Mesothelial cell of epicardium (in vitro differentiated cells): ENCODE data around the gene ATRIP. TPM values are rescaled to one million over a fixed set of nuclear protein-coding genes. Genes with fewer than 3 reads are reported as not detected.

Source experiments
- DNase-seq, 2 experiments: peaks; one replicate each; pipeline ENCODE4 v3.0.0; 2021; ENCODE audit warnings: low spot score in 2 of 2; ENCODE audit not compliant: unreplicated experiment in 2 of 2
- H3K27ac Mint-ChIP-seq: 2 replicates; pipeline ENCODE4 v1.8.0; 2021; ENCODE audit warnings: mixed read lengths
- H3K27me3 Mint-ChIP-seq: 2 replicates; pipeline ENCODE4 v1.8.0; 2021; ENCODE audit warnings: low read depth, mixed read lengths
- H3K36me3 Mint-ChIP-seq: 2 replicates; pipeline ENCODE4 v1.8.0; 2021; ENCODE audit warnings: mixed read lengths
- H3K4me1 Mint-ChIP-seq: 2 replicates; pipeline ENCODE4 v1.8.0; 2021; ENCODE audit warnings: mixed read lengths
- H3K4me3 Mint-ChIP-seq: 2 replicates; pipeline ENCODE4 v1.8.0; 2021; ENCODE audit warnings: mild to moderate bottlenecking, moderate library complexity, mixed read lengths
- H3K9me3 Mint-ChIP-seq: 2 replicates; pipeline ENCODE4 v1.8.0; 2021; ENCODE audit warnings: mixed read lengths
- CTCF ChIP-seq: fragments of 200-600 bp; sonication (generic); IDR thresholded peaks from one replicate; pipeline ENCODE4 v1.5.0; 2021; ENCODE audit warnings: antibody characterized with exemption; ENCODE audit not compliant: unreplicated experiment
- total RNA-seq: library from RNA; stranded (reverse); gene quantifications from 3 replicates; pipeline ENCODE4 v1.2.1, GENCODE V29; 2021

The ATRIP gene
- total RNA-seq, 1 donor from 2014 or later = 12.0 TPM

GRCh38 chr3:48431224-48432029 is 15.1 kb upstream of the ATRIP start:
- Mint-ChIP-seq H3K4me3 (peak overlapping the region; percentile 87), H3K27me3 (no peaks in the 10 kb centered on the region), H3K4me1 (peaks cover 58% of the 10 kb centered on the region), H3K9me3 (no peaks in the 10 kb centered on the region), H3K36me3 (peaks cover 2% of the 10 kb centered on the region), H3K27ac (peak overlapping the region; percentile 97)
- TF ChIP-seq CTCF = no peak
- DNase-seq = no peak

GRCh38 chr3:48432411-48433371 is 13.8 kb upstream of the ATRIP start:
- H3K36me3 Mint-ChIP-seq = peaks cover 2% of the 10 kb centered on the region
- TF ChIP-seq CTCF = no peak
- no peaks in the 10 kb centered on the region for H3K9me3 Mint-ChIP-seq
- DNase-seq = no peak
- peak overlapping the region; percentile 84 for H3K27ac Mint-ChIP-seq
- peaks cover 48% of the 10 kb centered on the region for H3K4me1 Mint-ChIP-seq
- no peaks in the 10 kb centered on the region for H3K27me3 Mint-ChIP-seq
- no peak overlapping the region for H3K4me3 Mint-ChIP-seq

- H3K9me3 Mint-ChIP-seq = no peaks in the 10 kb centered on the region
- H3K4me3 Mint-ChIP-seq = peak overlapping the region; percentile 21
- TF ChIP-seq CTCF = no peak
- peak overlapping the region; percentile 82 for H3K27ac Mint-ChIP-seq
- H3K36me3 Mint-ChIP-seq = peaks cover 2% of the 10 kb centered on the region
- no peak for DNase-seq
- peaks cover 44% of the 10 kb centered on the region for H3K4me1 Mint-ChIP-seq
- H3K27me3 Mint-ChIP-seq = no peaks in the 10 kb centered on the region
These were observed 12.9 kb upstream of the ATRIP start for GRCh38 chr3:48433472-48434118.

- TF ChIP-seq CTCF = no peak
- Mint-ChIP-seq H3K4me3 (no peak overlapping the region), H3K27me3 (no peaks in the 10 kb centered on the region), H3K9me3 (no peaks in the 10 kb centered on the region), H3K36me3 (peaks cover 2% of the 10 kb centered on the region), H3K4me1 (peaks cover 54% of the 10 kb centered on the region), H3K27ac (peak overlapping the region; percentile 82)
- DNase-seq = no peak
These were observed 11.8 kb upstream of the ATRIP start for GRCh38 chr3:48434591-48435222.

GRCh38 chr3:48435223-48435595 is 11.3 kb upstream of the ATRIP start:
- DNase-seq = no peak
- Mint-ChIP-seq H3K4me1 (peaks cover 55% of the 10 kb centered on the region), H3K27ac (no peak overlapping the region), H3K4me3 (no peak overlapping the region), H3K9me3 (no peaks in the 10 kb centered on the region), H3K36me3 (peaks cover 2% of the 10 kb centered on the region), H3K27me3 (no peaks in the 10 kb centered on the region)
- TF ChIP-seq CTCF = no peak
